Stimulated activated naive CD8-positive, alpha-beta T cell treated with anti-CD3 and anti-CD28 coated beads, Interleukin-15, amount 100 ng/mL, for 72 hours (primary cell): ENCODE results near the gene WASL.
"Not testable (repeated sequence)": the region's sequence is repeated elsewhere in the genome, so short reads cannot be mapped to it uniquely, and the experiment has no call there.

Experiments
- ATAC-seq: fragments of 150-1000 bp; cut with Tn5 transposase; 2 replicates; pipeline ENCODE4 v1.10.0; 2021; ENCODE audit warnings: mild to moderate bottlenecking, moderate library complexity
- DNase-seq, 2 donors: peaks; one replicate each; pipeline ENCODE4 v3.0.0; 2021 to 2022
- H3K27ac Mint-ChIP-seq, 2 donors: one replicate each; pipeline ENCODE4 v1.8.0; 2022; ENCODE audit warnings: mild to moderate bottlenecking in 2 of 2, mixed read lengths in 2 of 2, moderate library complexity in 2 of 2
- H3K27me3 Mint-ChIP-seq: one replicate; pipeline ENCODE4 v1.8.0; 2022; ENCODE audit warnings: mixed read lengths
- H3K4me1 Mint-ChIP-seq: one replicate; pipeline ENCODE4 v1.8.0; 2022; ENCODE audit warnings: mild to moderate bottlenecking, mixed read lengths
- H3K4me3 Mint-ChIP-seq, 2 donors: one replicate each; pipeline ENCODE4 v1.8.0; 2022; ENCODE audit warnings: mild to moderate bottlenecking in 2 of 2, mixed read lengths in 2 of 2, moderate library complexity in 1 of 2
- H3K9me3 Mint-ChIP-seq, 2 donors: one replicate each; pipeline ENCODE4 v1.8.0; 2022; ENCODE audit warnings: mixed read lengths in 2 of 2

The WASL gene

DNA sequence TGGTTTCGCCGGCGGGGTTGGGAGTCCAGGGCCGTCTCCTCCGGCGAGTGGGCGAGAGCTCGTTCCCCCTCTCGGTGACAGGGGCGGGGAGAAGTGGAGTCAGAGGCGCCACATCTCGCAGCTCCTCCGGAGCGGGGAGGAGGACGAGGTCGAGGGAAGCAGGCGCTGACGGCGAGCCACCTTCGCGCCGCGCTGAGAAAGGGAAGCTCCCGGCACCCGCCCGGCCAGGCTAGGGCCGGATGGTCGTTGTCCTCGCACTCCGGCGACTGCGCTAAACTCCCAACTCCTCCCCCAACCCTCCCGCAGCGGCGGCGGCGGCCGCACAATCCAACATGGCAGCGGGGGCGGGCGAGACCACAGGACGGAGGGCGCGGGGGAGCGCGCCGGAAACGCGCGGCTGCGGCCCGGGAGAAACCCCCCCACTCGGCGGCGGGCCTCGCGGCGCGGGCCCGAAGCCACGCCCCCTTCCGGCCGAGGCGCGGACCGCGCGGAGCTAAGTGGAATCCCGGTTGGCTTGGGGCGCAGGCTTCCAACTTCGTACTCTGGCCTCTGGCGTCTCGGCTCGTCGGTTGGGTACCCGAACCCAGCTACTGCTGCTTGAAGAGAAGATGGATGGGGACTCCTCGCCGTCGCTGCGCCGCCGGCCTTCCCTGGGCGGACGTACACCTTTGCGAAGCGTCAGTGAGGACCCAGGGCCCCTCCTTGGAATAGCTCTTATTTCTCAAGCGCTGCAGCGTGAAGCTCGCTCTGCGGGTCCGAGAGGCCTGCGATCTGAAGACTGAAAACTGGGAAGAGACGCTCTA lies at the start of gene WASL:
Gene WASL (minus strand): TSS at position 270 of the 803 bp plus-strand sequence. CDS start 269 bp downstream, at position 1.
- H3K4me1 Mint-ChIP-seq: peaks cover 52% of the 10 kb centered on the region
- no peaks in the 10 kb centered on the region for H3K9me3 Mint-ChIP-seq

DNA sequence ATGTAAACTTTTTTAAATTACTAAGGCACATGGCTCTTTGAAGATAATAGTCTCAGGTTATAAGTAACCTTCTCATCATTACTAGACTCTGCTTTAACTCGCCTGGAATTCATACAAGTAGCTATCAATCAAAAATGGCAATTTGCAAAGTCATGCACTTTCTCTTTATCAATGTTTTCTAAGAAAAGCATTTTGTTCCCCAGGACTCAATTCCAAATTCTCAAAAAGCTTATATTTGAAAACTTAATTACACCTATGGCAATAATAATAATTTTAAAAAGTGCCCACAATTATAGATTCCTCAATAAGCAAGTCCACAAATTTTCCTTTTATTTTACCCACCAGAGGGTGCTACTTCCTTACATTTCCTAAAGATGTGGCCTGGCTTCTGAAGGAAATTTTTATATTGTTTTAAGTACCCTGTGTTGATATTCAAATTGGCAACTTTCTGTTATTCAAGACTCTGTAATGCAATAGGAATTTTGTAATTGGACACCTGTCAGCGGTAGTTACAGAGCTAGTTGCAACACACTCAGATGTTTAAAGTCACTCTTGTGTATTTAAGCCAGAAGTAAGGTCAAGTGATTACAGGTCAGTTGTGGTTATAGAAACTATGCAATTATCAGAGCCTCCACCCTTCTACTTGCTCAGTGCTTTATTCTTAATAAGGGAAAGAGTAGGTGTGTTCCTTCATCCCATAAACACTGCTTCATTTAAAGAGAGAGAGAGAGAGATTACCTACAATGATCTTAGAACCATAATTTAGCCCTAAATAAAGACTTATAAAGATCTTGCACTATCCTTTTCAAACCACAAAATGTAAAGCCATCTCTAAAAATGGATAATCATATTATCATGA lies 49.1 kb upstream of the WASL start:
- ATAC-seq (peak; percentile 37), DNase-seq (no peak)
- no peaks in the 10 kb centered on the region for H3K27me3 Mint-ChIP-seq
- H3K4me3 Mint-ChIP-seq: no peak overlapping the region
- no peak overlapping the region for H3K27ac Mint-ChIP-seq
- no peaks in the 10 kb centered on the region for H3K4me1 Mint-ChIP-seq
- H3K9me3 Mint-ChIP-seq: no peaks in the 10 kb centered on the region

More for the DNA sequence above, at the start of gene WASL:
- H3K27ac Mint-ChIP-seq: peak within 1 kb of the TSS; percentile 93 to 98
- DNase-seq: peak; percentile 90 to 91
- peak within 1 kb of the TSS; percentile 95 to 98 for H3K4me3 Mint-ChIP-seq
- H3K27me3 Mint-ChIP-seq: no peaks in the 10 kb centered on the region
- peak; percentile 84 for ATAC-seq

DNA sequence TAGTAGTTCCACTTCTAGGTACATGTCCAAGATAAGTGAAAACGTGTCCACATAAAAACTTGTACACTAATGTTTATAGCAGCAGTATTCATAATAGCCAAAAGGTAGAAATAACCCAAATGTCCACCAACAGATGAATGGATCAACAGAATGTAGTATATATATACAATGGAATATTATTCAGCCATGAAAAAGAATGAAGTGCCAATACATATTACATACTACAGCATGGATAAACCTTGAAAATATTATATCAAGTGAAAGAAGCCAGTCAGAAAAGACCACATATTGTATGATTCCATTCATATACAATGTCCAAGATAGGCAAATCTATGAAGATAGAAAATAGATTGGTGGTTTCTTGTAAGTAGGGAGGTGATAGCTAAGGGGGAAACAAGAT lies 47.8 kb upstream of the WASL start:
- DNase-seq (no peak), ATAC-seq (no peak)
- H3K9me3 Mint-ChIP-seq: no peaks in the 10 kb centered on the region
- H3K27ac Mint-ChIP-seq: no peak overlapping the region
- no peak overlapping the region for H3K4me3 Mint-ChIP-seq
- no peaks in the 10 kb centered on the region for H3K27me3 Mint-ChIP-seq
- H3K4me1 Mint-ChIP-seq: peaks cover 6% of the 10 kb centered on the region

DNA sequence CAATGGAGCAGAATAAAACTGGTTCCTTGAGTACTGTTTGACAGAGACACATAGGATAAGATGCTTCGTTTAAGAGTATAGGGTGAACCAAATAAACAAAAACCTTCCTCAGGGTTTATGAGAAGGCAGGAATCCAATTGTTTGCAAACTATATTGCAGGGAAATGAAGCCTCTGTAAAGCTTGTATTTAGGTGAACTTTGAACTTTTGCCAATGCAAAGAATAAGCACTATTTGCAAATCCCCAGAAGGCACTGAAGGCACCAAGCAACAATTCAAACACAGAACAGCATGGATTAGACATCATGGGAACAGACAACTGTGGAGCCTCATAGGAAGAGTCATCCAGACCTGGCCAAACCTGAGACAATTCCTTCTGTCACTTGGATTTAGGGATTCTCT lies 47.1 kb upstream of the WASL start:
- H3K27me3 Mint-ChIP-seq: no peaks in the 10 kb centered on the region
- DNase-seq (no peak), ATAC-seq (no peak)
- H3K9me3 Mint-ChIP-seq: no peaks in the 10 kb centered on the region
- peaks cover 6% of the 10 kb centered on the region for H3K4me1 Mint-ChIP-seq
- no peak overlapping the region for H3K4me3 Mint-ChIP-seq
- H3K27ac Mint-ChIP-seq: no peak overlapping the region

DNA sequence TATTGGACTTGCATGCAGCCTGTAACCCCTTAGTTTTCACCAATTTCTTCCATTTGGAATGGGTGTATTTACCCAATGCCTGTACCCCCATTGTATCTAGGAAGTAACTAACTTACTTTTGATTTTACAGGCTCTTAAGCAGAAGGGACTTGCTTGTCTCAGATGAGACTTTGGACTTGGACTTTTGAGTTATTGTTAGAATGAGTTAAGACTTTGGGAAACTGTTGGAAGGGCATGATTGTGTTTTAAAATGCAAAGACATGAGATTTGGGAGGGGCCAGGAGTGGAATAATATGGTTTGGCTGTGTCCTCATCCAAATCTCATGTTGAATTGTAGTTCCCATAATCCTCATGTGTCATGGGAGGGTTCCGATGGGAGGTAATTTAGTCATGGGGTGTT lies 46.3 kb upstream of the WASL start:
- H3K9me3 Mint-ChIP-seq, DNase-seq, H3K27ac Mint-ChIP-seq, ATAC-seq, H3K4me3 Mint-ChIP-seq, H3K27me3 Mint-ChIP-seq, H3K4me1 Mint-ChIP-seq: not testable (repeated sequence)

DNA sequence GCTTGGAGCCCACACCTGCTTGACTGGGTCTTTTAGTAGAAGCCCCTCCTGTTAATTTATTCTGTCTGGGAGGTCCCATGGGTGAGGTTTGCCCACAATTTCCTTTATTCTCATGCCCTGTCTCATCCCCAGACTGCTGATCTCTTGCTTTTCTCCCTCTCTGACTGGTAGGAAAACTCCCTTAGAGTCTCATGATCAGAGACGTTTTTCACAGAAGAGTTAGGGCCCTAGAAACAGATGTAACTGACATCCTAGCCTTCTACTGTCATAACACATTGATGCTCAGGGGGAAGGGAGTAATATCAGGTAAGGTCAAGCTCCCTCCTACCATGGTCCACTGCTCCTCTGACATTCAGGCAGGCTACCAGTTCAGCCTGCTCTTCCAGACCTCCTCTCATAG lies 43.7 kb upstream of the WASL start:
- DNase-seq (no peak), ATAC-seq (peak; percentile 56)
- Mint-ChIP-seq H3K27ac (peak overlapping the region; percentile 13 to 91), H3K4me1 (peaks cover 13% of the 10 kb centered on the region), H3K4me3 (no peak overlapping the region), H3K27me3 (no peaks in the 10 kb centered on the region), H3K9me3 (no peaks in the 10 kb centered on the region)

DNA sequence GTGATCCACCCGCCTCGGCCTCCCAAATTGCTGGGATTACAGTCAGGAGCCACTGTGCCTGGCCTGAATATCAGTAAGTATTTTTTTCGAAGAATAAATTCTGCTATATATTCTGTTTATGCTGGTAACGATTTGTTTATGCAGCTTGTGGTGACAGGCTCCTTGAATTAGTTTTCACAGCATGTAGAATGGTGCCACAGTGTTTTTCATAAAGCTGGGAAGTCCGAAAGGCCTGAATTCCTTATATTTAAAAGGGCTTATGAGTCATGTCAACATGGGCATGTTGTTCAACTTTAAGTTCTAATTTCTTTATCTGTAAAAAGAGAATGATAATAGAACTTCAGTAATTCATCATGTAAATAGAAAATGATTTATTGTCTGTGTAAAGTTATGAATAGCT lies 42.2 kb upstream of the WASL start:
- Mint-ChIP-seq H3K27me3 (no peaks in the 10 kb centered on the region), H3K27ac (no peak overlapping the region)
- DNase-seq: no peak

DNA sequence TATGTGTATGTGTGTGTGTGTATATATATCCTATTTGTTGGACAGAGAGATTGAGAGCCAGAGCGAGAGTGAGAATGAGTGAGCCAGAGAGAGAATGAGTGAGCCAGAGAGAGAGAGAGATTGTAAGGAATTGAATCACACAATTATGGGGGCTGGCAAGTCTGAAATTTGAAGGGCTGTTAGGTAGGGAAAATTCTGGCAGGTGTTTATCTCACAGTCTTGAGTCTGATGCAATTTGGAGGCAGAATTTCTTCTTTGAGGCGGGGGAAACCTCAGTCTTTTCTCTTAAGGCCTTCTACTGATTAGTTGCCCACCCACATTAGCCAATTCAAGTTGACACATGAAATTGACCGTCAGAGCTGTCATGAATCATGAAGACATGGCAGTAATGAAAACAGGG lies 41.0 kb upstream of the WASL start:
- no peaks in the 10 kb centered on the region for H3K9me3 Mint-ChIP-seq
- peak overlapping the region in 1 of 2 donors; percentile 89 for H3K27ac Mint-ChIP-seq
- peak; percentile 52 for ATAC-seq
- no peak overlapping the region for H3K4me3 Mint-ChIP-seq
- DNase-seq: no peak
- H3K4me1 Mint-ChIP-seq: peaks cover 13% of the 10 kb centered on the region
- no peaks in the 10 kb centered on the region for H3K27me3 Mint-ChIP-seq

More for the DNA sequence above, 42.2 kb upstream of the WASL start:
- no peak overlapping the region for H3K4me3 Mint-ChIP-seq
- peaks cover 13% of the 10 kb centered on the region for H3K4me1 Mint-ChIP-seq
- no peak for ATAC-seq
- no peaks in the 10 kb centered on the region for H3K9me3 Mint-ChIP-seq

DNA sequence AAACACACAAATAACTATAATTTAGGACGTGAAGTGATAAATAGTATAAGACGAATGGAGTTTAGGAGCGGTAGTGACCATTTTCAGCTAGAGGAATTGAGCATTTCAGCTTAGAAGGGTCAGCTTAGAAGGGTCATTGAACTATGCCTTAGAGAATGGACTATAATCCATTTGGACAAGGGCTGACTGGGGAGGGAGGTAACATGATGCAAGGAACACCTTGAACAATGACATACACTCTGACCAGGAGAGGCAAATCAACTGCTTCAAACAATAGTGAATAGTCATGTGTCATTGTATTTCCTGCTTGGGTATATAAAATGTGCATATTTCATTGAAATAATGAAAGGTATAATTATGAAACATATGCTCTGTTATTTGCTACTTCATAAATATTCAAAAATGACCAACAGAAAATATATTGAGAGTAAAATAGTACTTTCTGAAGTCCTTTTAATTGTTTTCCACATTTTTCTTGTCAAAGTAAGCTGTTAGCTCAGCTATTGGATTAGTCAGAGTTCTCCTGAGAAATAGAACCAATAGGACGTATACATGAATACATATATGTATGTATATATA lies 40.5 kb upstream of the WASL start:
- DNase-seq (no peak), ATAC-seq (no peak)
- H3K27ac Mint-ChIP-seq: peak overlapping the region in 1 of 2 donors; percentile 89

DNA sequence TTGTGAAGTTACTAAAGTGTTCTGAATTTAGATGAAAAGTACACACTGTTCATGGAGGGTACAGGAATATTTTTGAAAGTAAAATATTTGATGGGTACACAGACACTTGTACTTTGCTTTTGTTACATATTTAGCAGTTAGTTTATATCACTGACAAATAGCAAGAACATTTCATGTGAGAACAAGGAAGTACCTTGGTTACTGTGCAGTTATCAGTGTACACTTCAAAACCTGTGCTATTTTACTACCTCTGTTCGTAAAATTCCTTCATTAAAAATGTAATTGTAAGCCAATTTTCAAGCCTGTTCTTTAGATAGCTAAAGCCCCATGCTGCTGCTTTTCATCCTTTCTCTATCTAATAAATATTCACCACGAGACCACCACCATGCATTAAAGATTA lies 39.8 kb upstream of the WASL start:
- H3K27me3 Mint-ChIP-seq: no peaks in the 10 kb centered on the region
- H3K9me3 Mint-ChIP-seq: no peaks in the 10 kb centered on the region
- ATAC-seq: no peak
- H3K27ac Mint-ChIP-seq: peak overlapping the region in 1 of 2 donors; percentile 13
- H3K4me1 Mint-ChIP-seq: peaks cover 13% of the 10 kb centered on the region
- no peak for DNase-seq
- H3K4me3 Mint-ChIP-seq: no peak overlapping the region

More for the DNA sequence above, 40.5 kb upstream of the WASL start:
- peaks cover 13% of the 10 kb centered on the region for H3K4me1 Mint-ChIP-seq
- no peaks in the 10 kb centered on the region for H3K27me3 Mint-ChIP-seq
- no peak overlapping the region for H3K4me3 Mint-ChIP-seq
- H3K9me3 Mint-ChIP-seq: no peaks in the 10 kb centered on the region

DNA sequence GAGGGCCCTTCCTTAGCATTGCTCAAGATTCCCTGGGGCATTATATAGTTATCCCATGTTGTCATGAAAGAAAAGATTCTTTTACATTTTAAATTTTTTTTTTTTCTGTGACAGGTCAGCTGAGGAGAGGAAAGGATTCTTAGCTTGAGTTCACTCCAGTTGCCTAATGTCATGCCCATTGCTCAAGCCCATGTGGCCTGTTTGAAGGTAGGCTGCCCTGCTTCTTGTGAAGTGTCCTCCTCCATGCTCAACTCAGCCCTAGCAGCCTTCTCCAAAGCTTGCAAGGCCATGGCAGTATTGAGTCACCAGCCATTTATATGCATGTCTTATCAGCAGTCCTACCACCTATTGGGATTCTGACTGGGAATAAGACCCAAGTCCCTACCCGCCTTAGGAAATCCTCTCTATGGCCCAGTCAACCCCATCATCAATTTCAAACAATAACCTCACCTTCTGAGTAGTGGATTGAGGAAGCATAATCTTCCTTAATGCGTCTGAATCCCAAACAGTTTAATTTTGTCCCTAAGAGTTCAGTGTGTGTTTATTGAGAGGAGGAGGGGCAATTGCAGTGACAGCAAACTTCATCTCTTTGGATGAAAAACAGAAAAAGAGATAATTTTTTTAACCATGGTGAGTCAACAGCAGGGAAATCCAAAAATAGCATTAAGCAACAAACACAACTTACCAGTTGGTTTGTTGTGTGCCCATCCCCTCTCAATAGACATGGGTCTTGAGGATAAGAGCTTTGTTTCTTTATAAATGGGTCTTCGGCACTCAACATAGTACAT lies 38.6 kb upstream of the WASL start:
- ATAC-seq: no peak
- DNase-seq: no peak
- Mint-ChIP-seq H3K27ac (no peak overlapping the region), H3K4me3 (no peak overlapping the region), H3K4me1 (peaks cover 9% of the 10 kb centered on the region), H3K27me3 (no peaks in the 10 kb centered on the region), H3K9me3 (no peaks in the 10 kb centered on the region)

DNA sequence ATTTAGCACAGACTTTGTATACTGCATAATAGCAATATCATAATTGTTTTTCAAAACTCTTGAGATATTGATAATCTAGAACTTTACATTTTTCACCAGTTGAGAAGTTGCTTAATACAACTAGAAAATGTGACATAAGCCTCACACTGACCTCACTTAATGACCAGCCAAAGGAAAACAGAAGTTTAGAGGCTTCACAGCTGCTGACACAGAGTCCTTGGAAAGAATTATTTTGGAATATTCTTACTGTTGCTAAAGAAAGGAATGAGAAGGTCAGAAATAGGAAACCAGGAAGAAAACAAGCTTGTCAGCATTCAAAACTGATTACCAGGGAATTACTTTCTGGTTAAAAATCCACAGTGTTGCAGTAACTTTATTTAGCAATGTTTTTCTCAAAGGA lies 35.5 kb upstream of the WASL start:
- H3K4me1 Mint-ChIP-seq: no peaks in the 10 kb centered on the region
- H3K4me3 Mint-ChIP-seq: no peak overlapping the region
- no peaks in the 10 kb centered on the region for H3K27me3 Mint-ChIP-seq
- H3K27ac Mint-ChIP-seq: no peak overlapping the region
- no peak for DNase-seq
- H3K9me3 Mint-ChIP-seq: no peaks in the 10 kb centered on the region
- no peak for ATAC-seq

DNA sequence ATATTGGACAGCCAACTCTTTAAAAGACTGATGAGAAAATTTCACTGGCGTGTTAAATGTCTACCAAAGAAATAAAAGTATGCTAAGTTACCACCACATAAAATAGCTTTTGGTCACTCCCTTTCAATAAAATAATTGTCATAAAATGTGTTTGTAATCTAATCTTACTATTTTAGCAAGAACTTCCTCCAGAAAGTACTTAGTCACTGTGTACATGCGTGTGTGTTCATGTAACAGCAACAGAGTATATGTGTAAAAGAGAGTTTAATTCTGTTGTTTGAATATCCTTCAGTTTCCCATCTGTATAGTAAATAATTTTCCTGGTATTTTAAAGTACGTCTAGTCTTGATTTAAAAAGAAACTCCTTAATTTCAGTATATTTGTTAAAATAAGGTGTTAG lies 35.0 kb upstream of the WASL start:
- no peaks in the 10 kb centered on the region for H3K9me3 Mint-ChIP-seq
- no peak for ATAC-seq

DNA sequence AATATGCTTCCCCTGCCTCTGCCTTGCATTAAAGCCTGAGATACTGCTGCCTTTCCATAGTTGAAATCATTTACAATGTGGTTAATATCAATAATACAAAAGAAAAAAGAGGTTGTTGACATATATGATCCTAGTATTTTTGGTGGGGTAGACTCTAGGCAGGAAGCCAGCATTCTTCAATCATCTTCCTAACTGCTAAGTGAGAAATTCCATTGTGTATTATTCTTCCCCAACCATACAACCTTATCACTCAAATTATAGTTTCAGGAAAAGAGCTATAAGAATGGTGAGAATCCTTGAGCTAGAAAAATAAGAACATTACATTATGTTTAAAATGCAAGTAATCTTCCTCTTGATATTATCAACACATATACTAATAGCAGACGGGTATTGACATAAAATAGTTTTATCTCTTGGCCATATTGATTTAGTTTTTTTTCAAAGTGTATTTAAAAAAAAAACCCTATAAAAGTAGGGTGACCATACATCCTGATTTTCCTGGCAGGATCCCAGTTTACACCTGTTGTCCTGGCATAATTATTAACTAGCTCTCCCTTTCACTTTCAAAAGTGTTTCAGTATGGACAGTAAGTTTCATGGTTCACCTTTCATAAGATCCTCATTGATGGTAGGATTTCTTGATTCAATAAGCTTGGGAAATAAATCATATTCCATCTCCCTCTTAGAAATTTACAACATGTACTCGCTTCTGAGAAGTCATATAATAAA lies 33.4 kb upstream of the WASL start:
- Mint-ChIP-seq H3K27me3 (no peaks in the 10 kb centered on the region), H3K4me1 (no peaks in the 10 kb centered on the region), H3K9me3 (no peaks in the 10 kb centered on the region), H3K27ac (no peak overlapping the region), H3K4me3 (no peak overlapping the region)
- ATAC-seq (no peak), DNase-seq (no peak)

More for the DNA sequence above, 35.0 kb upstream of the WASL start:
- H3K27ac Mint-ChIP-seq: no peak overlapping the region
- H3K4me3 Mint-ChIP-seq: no peak overlapping the region
- no peaks in the 10 kb centered on the region for H3K27me3 Mint-ChIP-seq
- no peak for DNase-seq
- H3K4me1 Mint-ChIP-seq: no peaks in the 10 kb centered on the region

DNA sequence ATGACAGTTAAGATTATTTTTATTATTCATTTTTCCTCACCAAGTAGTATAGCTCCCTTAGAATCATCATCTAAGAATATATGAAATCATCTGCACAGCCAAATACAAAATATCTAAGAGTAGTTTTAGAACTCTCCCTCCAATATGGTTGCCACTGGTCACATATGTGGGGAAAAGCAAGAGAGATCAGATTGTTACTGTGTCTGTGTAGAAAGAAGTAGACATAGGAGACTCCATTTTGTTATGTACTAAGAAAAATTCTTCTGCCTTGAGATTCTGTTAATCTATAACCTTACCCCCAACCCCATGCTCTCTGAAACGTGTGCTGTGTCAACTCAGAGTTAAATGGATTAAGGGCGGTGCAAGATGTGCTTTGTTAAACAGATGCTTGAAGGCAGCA lies 31.7 kb upstream of the WASL start:
- not testable (repeated sequence) for H3K4me3 Mint-ChIP-seq, H3K27ac Mint-ChIP-seq, H3K9me3 Mint-ChIP-seq, H3K4me1 Mint-ChIP-seq, H3K27me3 Mint-ChIP-seq, ATAC-seq, DNase-seq
